ENCODE results near the gene VEZT. TPM values are rescaled to one million over a fixed set of nuclear protein-coding genes. Genes with fewer than 3 reads are reported as not detected.

VEZT gene
- total RNA-seq, 1 donor, result 77.1 TPM

DNA sequence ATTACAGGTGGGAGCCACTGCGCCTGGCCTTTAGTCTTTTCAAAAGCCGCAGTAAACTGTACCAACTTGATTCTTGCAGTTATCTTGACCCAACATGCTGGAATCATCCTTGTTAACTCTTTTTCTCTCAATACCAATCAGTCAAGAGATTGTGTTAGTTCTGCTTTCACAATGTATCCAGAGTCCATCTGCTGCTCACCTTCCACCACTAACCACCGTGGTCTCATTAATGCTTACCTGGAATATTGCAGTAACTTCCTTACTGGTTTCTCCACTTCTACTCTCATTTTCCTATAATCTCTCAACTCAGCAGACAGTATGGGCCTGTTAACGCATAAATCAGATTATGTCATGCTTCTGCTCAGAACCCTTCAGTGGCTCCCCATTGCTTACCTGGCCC is 62.2 kb downstream of the VEZT start:
- no peaks in the 10 kb centered on the region for H3K9me3 ChIP-seq (ENCODE audit: low read depth, low read length)
- H3K4me3 ChIP-seq (ENCODE audit: insufficient read depth, low read length), result no peak overlapping the region
- H3K36me3 ChIP-seq (ENCODE audit: insufficient read depth, low read length), result peaks cover 24% of the 10 kb centered on the region
- H3K4me2 ChIP-seq (ENCODE audit: insufficient read depth, low read length), result no peak overlapping the region
- no peak overlapping the region for H3K27ac ChIP-seq (ENCODE audit: low read depth, low read length)
- no peak for DNase-seq (ENCODE audit: insufficient read length, low spot score, missing footprints)
- H3K4me1 ChIP-seq (ENCODE audit: insufficient read depth, low read length), result peaks cover 12% of the 10 kb centered on the region
- no peak overlapping the region for H2AFZ ChIP-seq (ENCODE audit: low read length)
- H3K79me2 ChIP-seq (ENCODE audit: insufficient read depth, low read length), result no peaks in the 10 kb centered on the region
- no peak for TF ChIP-seq CTCF (IDR thresholded peaks at IDR 0.05; ENCODE audit: extremely low read depth, low read depth, low read length)
- no peaks in the 10 kb centered on the region for H4K20me1 ChIP-seq (ENCODE audit: insufficient read depth, low read length)
- H3K27me3 ChIP-seq (ENCODE audit: insufficient read depth, low read length), result no peaks in the 10 kb centered on the region

DNA sequence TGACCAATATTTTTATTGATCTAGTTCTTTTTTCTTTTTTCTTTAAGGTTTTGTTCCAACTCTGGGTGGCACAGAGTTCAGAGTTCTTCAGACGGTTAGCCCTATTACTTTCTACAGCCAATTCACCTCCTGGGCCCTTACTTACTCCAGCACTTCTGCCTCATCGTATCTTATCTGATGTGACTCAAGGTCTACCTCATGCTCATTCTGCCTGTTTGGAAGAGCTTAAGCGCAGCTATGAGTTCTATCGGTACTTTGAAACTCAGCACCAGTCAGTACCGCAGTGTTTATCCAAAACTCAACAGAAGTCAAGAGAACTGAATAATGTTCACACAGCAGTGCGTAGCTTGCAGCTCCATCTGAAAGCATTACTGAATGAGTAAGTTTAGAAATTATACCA is 64.7 kb downstream of the VEZT start:
- peaks cover 27% of the 10 kb centered on the region for H3K36me3 ChIP-seq (ENCODE audit: insufficient read depth, low read length)
- TF ChIP-seq CTCF (IDR thresholded peaks at IDR 0.05; ENCODE audit: extremely low read depth, low read depth, low read length), result no peak
- H3K27me3 ChIP-seq (ENCODE audit: insufficient read depth, low read length), result no peaks in the 10 kb centered on the region
- H3K9me3 ChIP-seq (ENCODE audit: low read depth, low read length), result no peaks in the 10 kb centered on the region
- H3K4me3 ChIP-seq (ENCODE audit: insufficient read depth, low read length), result no peak overlapping the region
- no peak overlapping the region for H3K27ac ChIP-seq (ENCODE audit: low read depth, low read length)
- H3K79me2 ChIP-seq (ENCODE audit: insufficient read depth, low read length), result no peaks in the 10 kb centered on the region
- H4K20me1 ChIP-seq (ENCODE audit: insufficient read depth, low read length), result no peaks in the 10 kb centered on the region
- DNase-seq (ENCODE audit: insufficient read length, low spot score, missing footprints), result no peak
- H3K4me1 ChIP-seq (ENCODE audit: insufficient read depth, low read length), result peaks cover 6% of the 10 kb centered on the region
- no peak overlapping the region for H2AFZ ChIP-seq (ENCODE audit: low read length)
- H3K4me2 ChIP-seq (ENCODE audit: insufficient read depth, low read length), result no peak overlapping the region

DNA sequence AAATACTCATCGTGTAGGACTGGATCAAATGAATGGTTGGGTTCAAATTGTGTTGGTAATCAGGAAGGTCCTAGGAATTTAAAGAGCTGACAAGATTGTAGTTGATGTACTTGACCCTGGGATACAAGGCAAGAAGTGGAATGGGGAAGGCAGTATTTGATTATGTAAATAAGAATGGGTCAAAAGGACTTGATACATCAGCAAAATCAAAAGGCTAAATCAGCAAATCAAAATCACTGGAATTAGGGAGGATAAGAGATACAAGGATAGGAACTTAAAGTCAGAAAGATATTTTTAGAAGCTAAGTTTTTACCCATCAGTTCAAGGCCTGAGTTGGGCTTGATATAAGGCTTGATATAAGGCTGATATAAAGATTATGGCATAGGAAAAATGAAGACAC is 65.8 kb downstream of the VEZT start:
- Histone ChIP-seq H3K79me2 (ENCODE audit: insufficient read depth, low read length) (no peaks in the 10 kb centered on the region), H2AFZ (ENCODE audit: low read length) (no peak overlapping the region), H3K27ac (ENCODE audit: low read depth, low read length) (no peak overlapping the region), H3K4me3 (ENCODE audit: insufficient read depth, low read length) (no peak overlapping the region), H3K9me3 (ENCODE audit: low read depth, low read length) (no peaks in the 10 kb centered on the region), H3K4me2 (ENCODE audit: insufficient read depth, low read length) (no peak overlapping the region), H3K27me3 (ENCODE audit: insufficient read depth, low read length) (no peaks in the 10 kb centered on the region), H3K36me3 (ENCODE audit: insufficient read depth, low read length) (peaks cover 27% of the 10 kb centered on the region), H3K4me1 (ENCODE audit: insufficient read depth, low read length) (no peaks in the 10 kb centered on the region), H4K20me1 (ENCODE audit: insufficient read depth, low read length) (no peaks in the 10 kb centered on the region)
- DNase-seq (ENCODE audit: insufficient read length, low spot score, missing footprints), result no peak
- TF ChIP-seq CTCF (IDR thresholded peaks at IDR 0.05; ENCODE audit: extremely low read depth, low read depth, low read length), result no peak

- peak; percentile 49 for DNase-seq (ENCODE audit: insufficient read length, low spot score, missing footprints)
These were observed 69.1 kb downstream of the VEZT start for GRCh38 chr12:95286713-95287112.

More at GRCh38 chr12:95286713-95287112, 69.1 kb downstream of the VEZT start:
- no peak overlapping the region for H2AFZ ChIP-seq (ENCODE audit: low read length)
- no peak overlapping the region for H3K27ac ChIP-seq (ENCODE audit: low read depth, low read length)
- H3K27me3 ChIP-seq (ENCODE audit: insufficient read depth, low read length), result no peaks in the 10 kb centered on the region
- H3K9me3 ChIP-seq (ENCODE audit: low read depth, low read length), result no peaks in the 10 kb centered on the region
- H3K79me2 ChIP-seq (ENCODE audit: insufficient read depth, low read length), result no peaks in the 10 kb centered on the region
- H3K36me3 ChIP-seq (ENCODE audit: insufficient read depth, low read length), result peaks cover 31% of the 10 kb centered on the region
- no peaks in the 10 kb centered on the region for H4K20me1 ChIP-seq (ENCODE audit: insufficient read depth, low read length)
- no peak for TF ChIP-seq CTCF (IDR thresholded peaks at IDR 0.05; ENCODE audit: extremely low read depth, low read depth, low read length)
- no peak overlapping the region for H3K4me3 ChIP-seq (ENCODE audit: insufficient read depth, low read length)
- H3K4me2 ChIP-seq (ENCODE audit: insufficient read depth, low read length), result no peak overlapping the region
- H3K4me1 ChIP-seq (ENCODE audit: insufficient read depth, low read length), result no peaks in the 10 kb centered on the region

Data from osteoblast (primary cell).